Suprapubic skin (tissue), 4 donors: ENCODE measurements around the gene ZNF470.

Experiments
- EP300 ChIP-seq: sonication (generic); formaldehyde crosslinking; IDR thresholded peaks from one replicate; pipeline ENCODE4 v1.6.1; 2017; ENCODE audit warnings: antibody characterized with exemption
- POLR2A ChIP-seq, 2 donors: fragments of 450-650 bp; IDR thresholded peaks; one replicate each; pipeline ENCODE4 v1.6.1; 2017; ENCODE audit warnings: antibody characterized with exemption in 2 of 2, mild to moderate bottlenecking in 2 of 2, moderate library complexity in 2 of 2
- POLR2AphosphoS5 ChIP-seq, 3 donors: sonication (generic); formaldehyde crosslinking; IDR thresholded peaks; one replicate each; pipeline ENCODE4 v1.6.1; 2017; ENCODE audit warnings: antibody characterized with exemption in 3 of 3
- TF ChIP-seq, protein P1 (sequence below), 2 donors: fragments of 200-600 bp in 1 of 2; fragments of 450-650 bp in 1 of 2; sonication (generic) in 1 of 2; IDR thresholded peaks; one replicate each; pipeline ENCODE4 v1.5.1; 2016 to 2019; ENCODE audit warnings: antibody characterized with exemption in 2 of 2, mild to moderate bottlenecking in 1 of 2, moderate library complexity in 1 of 2

DNA sequence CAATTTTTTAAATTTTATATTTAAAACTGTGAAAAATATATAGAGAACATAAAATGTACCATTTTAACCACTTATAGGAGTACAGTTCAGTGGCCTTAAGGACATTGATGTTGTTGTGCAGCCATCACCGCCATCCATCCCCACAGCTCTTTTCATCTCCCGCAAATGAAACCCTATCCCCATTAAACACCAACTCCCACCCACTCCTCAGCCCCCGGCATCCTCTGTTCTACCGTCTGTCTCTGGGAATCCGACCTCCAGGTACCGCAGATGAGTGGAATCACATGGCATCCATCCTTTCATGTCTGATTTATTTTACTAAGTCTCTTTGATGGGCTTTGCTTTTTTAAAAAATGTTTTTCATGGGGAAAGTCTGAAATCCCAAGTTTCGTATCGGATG is 51.9 kb downstream of the ZNF470 start:
- TF ChIP-seq, protein P1, sequence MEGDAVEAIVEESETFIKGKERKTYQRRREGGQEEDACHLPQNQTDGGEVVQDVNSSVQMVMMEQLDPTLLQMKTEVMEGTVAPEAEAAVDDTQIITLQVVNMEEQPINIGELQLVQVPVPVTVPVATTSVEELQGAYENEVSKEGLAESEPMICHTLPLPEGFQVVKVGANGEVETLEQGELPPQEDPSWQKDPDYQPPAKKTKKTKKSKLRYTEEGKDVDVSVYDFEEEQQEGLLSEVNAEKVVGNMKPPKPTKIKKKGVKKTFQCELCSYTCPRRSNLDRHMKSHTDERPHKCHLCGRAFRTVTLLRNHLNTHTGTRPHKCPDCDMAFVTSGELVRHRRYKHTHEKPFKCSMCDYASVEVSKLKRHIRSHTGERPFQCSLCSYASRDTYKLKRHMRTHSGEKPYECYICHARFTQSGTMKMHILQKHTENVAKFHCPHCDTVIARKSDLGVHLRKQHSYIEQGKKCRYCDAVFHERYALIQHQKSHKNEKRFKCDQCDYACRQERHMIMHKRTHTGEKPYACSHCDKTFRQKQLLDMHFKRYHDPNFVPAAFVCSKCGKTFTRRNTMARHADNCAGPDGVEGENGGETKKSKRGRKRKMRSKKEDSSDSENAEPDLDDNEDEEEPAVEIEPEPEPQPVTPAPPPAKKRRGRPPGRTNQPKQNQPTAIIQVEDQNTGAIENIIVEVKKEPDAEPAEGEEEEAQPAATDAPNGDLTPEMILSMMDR (IDR thresholded peaks at IDR 0.05) = no peak
- TF ChIP-seq POLR2AphosphoS5 (IDR thresholded peaks at IDR 0.05) = no peak
- no peak for TF ChIP-seq POLR2A (IDR thresholded peaks at IDR 0.05)
- no peak for TF ChIP-seq EP300
